ENCODE data around the gene FCN1.
"Not testable (repeated sequence)": the region's sequence is repeated elsewhere in the genome, so short reads cannot be mapped to it uniquely, and the experiment has no call there.

The FCN1 gene

DNA sequence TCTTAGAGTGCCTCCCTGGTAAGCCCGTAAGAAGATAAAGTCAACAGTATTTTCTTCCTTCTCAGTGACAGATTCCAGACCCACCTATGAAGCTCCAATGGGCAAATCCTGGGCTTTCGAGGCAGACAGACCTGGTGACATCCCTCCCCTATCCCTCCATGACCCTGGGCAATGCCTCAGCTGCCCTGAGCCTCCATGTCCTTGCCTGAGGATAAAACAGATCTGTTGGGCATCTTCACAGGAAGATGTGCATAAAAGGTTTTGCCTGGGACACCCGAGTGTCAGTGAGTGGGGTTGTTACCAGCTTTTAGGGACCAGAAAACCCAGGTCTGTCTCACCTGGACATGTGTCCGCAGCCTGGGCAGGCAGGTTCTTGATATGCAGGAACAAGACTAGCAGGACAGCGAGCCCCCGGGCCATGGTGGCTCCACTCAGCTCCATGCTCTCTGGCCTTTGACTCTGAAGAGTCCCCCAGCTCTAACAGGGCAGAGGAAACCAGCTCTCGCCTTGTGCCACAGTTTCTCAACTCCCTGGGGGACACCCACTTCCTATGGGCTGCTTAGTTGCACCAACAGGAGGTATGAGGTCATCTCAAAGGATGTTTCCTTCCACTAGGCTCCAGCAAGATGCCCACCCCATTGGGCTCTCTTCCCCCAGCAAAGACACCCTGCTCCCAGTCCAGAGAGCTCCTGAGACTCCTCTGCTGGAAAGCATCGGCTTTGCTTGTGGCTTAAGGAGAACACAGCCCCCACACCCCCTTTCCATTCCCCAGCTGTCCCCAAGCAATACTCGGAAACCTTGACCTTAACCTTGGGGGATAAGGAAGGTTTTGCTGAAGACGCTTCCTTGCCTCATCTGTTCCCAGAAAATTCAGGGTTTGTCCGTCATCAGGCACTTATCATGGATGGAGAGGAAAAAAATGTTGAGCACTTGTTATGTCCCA is at the start of gene FCN1:
Gene FCN1 (minus strand): TSS at position 482 of the 943 bp plus-strand sequence. CDS start 41 bp downstream, at position 441.
- no peak for DNase-seq (ENCODE audit: low spot score)

DNA sequence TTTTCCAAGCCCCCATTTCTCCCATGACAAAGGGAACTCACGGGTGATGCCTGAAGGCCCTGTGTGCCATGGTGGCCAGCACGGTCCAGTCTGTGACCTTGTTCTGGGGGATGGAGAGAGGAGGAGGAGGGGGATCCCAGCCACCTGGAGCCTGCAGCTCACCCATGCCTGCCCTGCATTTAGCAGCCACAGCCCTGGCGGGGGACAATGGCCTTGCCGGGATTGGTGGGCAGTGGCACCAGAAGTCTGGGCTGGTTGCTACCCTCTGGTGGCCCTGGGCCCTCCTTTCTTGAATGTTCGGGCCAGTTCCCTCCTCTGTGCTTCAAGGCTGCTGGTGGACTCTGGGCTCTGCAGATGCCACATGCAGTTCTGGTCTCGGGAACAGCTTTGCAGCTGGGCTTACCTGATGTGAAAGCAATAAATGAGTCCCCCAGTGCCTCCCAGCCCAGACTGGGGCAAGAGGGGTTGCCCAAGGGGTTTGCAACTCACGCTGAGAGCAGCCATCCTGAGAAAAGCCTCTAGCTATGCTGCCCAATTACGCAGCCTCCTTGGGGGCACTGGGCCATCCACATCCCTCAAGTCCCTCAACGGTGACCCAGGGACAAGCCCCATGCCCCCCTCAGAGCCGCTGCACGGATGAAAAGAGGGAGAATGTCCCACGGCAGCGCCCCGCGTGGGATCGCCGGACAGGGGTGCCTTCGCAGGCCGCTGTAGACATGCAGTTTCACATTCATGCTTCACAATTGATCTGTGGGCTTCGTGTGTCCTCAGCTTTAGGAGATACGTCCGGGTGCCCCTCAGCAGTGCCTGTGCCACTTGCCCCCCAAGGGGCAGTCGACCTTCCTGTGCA is 49.2 kb upstream of the FCN1 start:
- no peak for DNase-seq (ENCODE audit: low spot score)

DNA sequence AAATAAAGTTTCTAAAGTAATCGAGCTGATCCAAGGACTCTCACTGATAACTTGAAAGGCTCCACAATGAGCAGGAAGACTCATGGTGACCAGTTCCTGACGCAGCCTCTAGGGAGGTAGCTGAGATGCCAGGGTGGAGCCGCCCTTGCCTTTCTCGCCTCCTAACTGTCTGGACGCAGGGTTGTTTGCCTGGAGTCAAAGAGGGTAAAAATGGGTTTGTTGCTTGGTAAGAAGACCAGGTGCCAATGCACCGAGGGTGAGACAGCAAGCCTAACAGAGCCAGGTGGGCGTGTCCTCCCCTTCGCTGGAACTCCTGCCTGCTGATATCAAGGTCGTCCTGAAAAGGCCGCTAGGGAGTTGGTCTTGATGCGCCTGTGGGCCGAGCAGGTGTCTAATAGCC is 48.6 kb upstream of the FCN1 start:
- DNase-seq (ENCODE audit: low spot score), result no peak

DNA sequence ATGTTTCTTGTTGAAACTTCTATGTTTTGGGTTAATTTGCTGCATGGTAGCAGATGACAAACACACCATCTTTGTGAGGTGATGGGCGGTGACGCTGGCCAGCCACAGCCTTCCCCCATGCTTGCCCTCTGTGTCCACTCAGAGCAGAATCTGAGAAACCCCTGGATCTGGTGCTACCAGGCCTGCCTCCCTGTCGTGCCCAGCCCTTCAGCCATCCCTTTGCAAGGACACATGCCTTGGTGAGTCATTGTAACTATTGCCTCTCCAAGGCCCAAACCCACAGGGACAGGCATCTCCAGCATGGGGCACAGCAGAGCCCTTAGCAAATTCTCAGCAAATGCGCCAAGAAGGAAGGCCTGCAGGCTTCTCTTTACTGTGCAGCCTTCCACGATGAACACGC is 48.1 kb upstream of the FCN1 start:
- no peak for DNase-seq (ENCODE audit: low spot score)

DNA sequence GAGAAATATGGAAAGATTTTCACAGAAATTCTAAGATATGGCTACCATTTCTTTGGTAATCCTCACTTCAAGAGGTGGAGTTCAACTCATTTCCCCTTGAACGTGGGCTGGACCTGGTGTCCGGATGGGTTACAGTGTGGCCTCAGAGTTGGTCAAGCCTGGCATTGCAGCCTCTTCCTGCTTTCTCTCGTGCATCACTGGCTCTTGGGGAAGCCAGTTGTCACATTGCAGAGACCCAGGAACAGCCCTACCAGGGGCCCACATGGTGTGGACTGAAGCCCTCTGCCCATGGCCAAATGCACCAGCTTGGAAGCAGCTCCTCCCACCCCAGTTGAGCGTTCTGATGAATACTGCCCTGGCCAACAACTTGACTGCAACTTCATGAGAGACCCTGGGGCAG is 47.7 kb upstream of the FCN1 start:
- no peak for DNase-seq (ENCODE audit: low spot score)

DNA sequence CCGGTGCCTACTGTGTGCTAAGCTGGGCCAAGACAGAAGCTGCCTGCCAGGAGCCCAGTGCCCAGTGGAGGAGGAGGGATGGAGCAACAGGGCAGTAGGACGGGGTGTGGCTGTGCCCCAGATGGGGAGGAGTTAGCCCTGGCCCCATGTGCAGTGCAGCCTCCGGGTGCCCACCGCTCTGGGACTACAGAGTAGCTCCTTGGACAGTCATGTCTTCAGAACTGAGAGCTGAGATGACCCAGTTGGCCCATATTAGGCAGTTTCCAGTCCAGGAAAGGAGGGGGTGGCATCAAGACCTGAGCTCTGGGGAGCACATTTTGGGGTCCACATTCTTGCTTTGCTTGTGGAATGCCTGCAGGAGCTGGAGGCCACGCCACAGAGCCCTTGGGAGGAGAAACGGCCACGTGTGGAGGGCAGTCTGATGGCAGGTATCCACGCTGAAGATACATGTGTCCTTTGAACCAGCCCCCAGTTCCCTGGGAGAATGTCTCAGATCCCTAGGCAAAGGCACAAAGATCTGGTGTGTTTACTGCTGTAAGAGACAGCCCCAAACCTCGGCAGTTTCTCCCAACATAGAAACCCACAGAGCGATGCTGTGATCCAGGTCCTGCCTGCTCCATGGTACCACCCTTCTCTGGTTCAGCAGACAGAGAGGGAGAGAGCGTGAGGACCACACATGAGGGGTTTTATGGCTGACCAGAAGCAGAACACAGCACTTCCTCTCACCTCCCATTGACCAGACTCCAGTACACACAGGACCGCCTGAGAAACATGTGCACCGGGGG is 46.8 kb upstream of the FCN1 start:
- DNase-seq (ENCODE audit: low spot score), result no peak

DNA sequence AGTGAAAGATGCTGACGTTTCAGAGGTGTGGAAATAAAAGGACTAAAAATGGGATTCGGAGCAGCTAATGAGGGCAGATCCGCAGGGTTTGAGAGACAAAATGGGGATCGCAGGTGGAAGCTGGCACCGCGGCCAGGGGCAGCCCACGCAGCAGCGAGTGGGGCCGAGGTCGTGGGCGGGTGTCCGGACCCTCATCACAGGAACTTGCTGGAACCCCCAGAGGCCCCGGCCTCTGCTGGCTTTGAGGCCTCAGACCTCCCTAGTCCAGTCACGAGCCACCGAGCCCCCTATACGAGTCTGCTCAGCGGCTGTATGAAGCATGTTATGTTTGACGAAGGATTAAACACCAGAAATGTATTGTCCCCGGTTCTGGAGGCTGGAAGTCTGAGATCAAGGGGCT is 45.8 kb upstream of the FCN1 start:
- no peak for DNase-seq (ENCODE audit: low spot score)

DNA sequence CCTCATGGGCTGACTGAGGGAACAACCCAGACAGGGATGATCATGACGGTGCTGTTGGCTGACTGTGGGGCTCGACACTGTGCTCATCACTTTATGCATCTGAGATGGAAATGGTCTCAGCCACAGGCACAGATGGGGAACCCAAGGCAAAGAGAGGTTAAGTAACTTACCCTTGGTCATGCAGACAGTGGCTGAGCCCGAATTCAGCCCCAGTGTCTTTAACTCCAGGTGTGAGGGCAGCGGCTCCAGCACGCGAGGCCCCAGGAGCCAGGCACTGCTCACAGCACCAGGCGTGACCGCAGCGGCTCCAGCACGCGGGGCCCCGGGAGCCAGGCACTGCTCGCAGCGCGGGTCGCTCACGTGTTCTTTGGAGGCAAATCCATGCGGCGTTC is 45.3 kb upstream of the FCN1 start:
- DNase-seq (ENCODE audit: low spot score), result no peak

DNA sequence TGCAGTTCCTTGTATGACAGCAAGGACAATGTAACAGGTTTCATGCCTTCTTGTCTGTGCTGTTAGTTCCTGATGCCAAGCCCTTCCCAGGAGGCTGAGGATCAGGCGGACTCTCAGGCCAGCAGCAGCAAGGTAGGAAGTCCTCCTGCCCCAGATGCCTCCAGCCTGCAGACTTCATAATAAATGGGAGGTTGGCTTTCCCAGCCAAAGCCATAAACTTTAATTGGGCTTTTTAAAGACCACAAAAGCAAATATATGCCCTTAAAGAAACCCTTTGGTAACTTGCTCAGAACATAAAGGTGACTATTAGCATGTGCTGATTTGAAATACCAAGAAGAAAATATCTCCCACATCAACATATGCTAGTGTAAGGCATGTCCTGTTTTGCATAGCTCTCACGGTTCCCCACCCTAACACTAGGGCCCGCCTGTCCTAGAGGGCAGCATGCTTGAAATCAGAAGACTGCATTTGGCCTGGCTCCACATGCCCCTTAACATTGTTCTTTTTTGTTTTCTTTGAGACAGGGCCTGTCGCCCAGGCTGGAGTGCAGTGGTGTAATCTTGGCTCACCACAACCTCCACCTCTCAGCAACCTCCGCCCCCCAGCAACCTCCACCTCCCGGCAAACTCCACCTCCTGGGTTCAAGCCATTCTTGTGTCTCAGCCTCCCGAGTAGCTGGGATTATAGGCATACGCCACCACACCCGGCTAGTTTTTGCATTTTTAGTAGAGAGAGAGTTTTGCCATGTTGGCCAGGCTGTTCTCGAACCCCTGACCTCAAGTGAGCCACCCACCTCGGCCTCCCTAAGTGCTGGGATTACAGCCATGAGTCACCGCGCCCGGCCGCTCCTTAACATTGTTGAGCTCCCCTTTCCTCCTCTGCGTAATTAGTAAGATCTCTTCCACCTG is 44.6 kb upstream of the FCN1 start:
- no peak for DNase-seq (ENCODE audit: low spot score)

DNA sequence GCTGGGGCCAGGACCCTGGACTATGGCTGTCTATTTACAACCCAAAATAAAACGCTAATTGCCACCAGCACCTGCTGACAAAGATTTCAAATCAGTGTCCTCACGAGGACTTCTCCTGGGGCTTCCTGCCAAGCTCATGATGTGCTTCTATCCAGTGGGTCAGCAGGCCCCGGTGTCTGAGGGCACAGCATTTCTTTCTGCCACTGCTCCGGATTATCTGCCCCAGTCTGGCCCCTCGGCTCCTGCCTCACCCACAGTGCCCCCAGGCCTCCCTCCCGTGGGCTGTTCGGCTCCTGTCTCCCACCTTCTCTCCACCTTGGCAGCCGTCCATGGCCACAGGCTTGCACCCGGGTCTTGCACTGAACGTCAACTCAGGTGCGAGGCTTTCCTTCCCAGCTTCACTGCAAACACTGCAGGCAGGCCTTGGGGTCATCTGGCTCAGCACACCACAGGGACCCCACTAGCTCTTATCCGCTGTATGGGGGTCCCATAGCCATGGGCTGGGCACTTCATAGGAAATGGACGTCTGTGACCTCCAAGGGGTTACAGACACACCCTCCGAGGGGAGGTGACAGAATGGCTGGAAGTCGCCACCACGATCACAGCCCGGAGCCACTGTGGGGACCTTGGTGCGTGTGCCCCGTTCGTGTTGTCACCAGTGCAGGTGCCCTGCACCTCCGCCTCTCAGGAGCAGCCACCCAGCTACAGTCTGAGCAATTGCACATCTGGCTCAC is 43.8 kb upstream of the FCN1 start:
- no peak for DNase-seq (ENCODE audit: low spot score)

DNA sequence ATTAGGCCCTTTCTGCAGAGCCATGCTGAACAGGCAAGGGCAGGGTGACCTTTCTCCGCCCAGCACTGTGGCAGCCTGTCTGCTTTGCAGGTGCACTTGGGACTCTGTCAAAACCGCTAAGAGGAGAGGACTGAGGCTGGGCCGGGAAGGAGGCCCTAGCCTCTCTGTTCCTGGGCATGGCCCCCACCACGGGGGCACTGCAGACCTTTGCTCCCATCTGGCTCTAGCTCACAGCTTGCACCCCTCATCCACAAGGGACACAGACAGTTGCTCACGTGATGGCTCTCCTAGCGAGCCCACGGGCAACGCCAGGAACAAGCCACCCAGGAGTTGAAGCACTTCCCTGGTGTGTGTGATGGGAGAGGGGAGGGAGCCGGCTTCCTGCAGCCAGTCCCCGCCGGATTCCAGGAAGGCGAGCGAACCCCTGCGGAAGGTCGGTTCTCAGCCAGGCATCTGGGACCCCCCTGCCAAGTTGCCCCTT is 43.0 kb upstream of the FCN1 start:
- no peak for DNase-seq (ENCODE audit: low spot score)

DNA sequence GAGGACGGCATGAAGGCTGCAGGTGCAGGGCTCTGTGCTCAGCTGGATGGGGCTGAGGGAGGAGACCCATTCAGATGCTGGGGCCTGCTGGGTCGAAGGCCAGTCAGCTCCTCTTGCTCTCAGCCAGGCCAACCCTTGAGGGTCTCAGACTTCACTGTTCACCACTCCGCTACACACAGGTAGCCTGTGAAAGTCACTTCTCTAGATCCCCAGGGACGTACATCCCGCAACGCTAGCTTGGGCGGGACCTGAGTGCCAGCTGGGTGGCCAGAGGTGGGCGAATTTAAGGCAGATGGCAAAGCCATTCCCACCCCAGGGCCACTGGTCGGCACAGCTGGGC is 42.2 kb upstream of the FCN1 start:
- DNase-seq (ENCODE audit: low spot score), result no peak

DNA sequence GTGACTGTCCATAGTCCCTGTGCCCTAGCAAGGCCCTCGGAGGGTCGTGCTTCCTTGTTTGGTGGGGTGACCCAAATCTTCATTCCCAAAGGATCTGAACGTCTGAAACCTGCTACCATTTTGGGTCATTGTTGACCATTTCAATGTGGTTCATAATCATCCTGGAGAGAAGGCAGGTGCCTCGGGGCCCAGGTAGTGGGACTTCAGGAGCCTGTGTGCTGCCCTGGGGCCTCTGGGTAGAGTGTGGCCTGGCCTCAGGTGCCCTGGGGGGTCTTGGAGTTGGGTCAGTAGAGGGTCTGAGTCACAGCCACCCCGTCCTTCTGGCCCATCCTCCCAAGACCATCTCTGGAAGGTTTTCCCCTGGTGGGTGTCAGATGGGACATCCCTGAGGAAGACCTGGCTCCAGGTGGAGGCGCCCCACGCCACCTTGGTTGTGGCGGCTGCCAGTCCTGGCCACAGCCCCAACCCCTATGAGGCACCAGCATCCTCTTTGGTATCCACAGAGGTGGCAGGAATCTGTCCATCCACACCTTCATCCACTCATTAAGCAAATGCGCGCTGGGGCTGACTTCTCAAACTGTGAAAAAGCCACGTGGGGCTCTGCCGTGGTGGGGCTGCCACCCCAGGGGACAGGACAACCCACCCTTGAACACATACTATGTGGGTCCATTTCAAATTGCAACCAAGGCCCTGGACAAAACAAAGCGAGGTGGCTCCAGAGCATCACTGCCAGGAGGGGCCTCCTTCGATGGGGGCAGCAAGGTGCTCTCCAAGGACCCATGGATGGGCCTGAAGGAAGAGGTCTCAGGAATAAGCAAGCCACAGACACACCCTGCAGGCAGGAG is 41.6 kb upstream of the FCN1 start:
- DNase-seq (ENCODE audit: low spot score), result no peak

DNA sequence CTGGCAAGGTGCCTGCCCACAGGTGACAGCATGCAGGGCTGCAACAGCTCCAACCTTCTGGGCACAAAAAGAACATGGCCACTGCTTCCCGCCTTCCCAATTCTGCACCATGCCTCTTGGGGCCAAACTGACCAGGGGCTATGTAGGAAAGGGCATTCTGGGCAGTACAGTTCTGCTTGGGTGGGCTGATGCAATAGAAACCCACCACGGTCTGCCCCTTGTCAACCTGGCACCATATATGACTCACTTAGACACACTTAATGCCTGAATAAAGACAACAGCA is 40.2 kb upstream of the FCN1 start:
- no peak for DNase-seq (ENCODE audit: low spot score)

DNA sequence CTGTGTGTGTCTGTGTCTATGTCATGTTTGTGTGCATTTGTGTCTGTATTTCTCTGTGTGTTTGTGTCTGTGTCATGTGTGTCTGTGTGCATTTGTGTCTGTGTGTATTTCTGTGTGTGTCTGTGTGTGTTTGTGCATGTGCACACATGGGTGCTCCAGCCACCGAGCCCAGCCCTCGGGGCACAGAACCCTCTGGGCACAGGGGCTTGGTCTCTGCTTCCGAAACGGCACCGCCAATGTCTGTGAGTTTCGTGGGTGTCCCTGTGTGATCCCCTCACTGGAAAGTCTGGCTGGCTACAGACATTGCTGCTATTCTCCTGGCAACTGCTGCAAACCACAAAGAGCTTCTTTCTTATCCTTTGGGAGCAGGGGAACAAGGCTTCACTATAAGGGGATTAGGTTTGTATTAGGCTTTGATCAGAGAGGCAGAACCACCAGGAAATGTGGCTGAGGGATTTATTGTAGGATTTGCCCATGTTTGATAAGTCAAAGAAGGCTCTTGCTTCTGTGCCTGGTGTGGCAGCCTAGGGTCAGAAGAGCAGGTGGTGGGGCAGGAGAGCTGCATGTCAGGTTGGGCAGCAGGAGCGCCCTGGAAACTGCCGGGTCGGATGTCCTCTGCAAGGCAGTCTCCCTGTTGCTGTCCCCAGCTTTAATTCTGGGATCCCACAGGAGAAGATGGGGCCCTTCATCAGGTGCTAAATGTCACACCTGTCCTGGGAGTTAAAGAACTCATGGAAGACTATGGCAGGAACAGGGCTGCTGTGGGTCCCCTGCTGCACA is 39.6 kb upstream of the FCN1 start:
- no peak for DNase-seq (ENCODE audit: low spot score)

DNA sequence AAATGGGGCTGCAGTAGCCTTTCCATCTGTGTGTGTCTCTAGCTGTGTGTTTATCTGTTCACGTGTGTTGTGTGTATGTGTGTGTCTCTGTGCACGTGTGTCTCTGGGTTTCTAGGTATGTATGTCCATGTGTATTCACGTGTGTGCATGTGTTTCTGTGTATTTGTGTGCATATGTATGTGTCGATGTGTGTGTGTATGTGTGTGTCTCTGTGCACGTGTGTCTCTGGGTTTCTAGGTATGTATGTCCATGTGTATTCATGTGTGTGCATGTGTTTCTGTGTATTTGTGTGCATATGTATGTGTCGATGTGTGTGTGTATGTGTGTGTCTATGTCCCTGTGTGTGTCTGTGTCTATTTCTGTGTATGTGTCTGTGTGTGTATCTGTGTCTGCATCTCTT is 38.7 kb upstream of the FCN1 start:
- DNase-seq (ENCODE audit: low spot score), result not testable (repeated sequence)

DNA sequence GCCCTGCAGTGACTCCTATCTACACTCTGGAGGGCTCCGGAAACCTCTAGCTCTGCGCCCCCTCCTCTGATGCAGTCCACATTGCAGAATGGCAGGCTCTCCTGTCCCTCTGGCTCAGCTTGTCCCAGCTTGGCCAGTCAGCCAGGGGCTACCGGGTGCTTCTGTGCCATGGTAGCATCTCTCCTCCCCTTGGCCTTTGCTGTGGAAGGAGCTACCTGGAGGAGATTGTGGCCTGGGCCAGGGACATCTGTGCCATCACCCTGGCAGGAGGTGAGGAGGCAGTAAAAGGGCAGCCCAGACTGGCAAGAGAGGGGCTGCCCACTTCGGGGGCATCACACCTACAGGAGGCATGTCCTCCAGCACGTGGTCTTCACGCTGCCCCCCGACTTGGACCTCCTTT is 38.1 kb upstream of the FCN1 start:
- DNase-seq (ENCODE audit: low spot score), result no peak

DNA sequence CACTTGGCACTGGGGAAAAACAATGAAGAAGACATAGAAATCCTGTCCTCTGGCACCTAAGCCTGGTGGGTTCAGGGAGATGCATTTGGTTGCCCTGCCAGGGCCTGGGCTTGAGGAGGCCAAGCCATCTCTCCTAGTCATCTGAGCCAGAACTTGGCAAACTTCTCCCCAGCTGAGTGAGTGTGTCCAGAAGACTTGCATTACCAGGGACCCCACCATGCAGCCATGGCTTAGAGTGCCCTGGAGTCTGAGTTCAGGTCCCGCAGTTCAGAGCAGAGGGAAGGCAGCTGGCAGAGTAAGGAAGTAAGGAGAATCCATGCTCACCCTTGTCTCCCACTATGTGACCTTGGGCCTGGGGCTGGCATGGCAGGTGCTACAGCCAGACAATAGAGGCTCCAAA is 37.4 kb upstream of the FCN1 start:
- DNase-seq (ENCODE audit: low spot score), result no peak

DNA sequence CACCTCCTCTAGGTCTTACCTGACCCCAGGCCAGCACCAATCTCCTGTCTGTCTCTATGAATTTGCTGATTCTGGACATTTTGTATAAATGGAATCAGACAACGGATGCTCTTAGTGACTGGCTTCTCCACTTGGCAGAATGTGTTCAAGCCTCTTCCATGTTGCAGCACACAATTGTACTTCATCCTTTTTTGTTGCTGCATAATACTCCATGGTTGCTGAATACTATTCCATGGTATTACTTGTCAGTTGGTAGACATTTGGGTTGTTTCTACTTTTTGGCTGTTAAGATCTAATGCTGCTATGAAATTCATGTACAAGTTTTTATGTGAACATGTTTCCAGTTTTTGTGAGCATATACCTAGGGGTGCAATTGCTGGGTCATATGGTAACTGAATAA is 34.3 kb upstream of the FCN1 start:
- no peak for DNase-seq (ENCODE audit: low spot score)
